Ramos (cell line): Measurements from ENCODE around the gene SERINC3.
"Not testable (repeated sequence)": the region's sequence is repeated elsewhere in the genome, so short reads cannot be mapped to it uniquely, and the experiment has no call there.

Experiments
- in situ Hi-C: fragments of 300-500 bp; cut with MboI; formaldehyde crosslinking; loops from one replicate; pipeline ENCODE4 v1.14.3; 2022; ENCODE audit warnings: low sequenced_read_pairs; ENCODE audit not compliant: unreplicated experiment

Gene SERINC3

DNA sequence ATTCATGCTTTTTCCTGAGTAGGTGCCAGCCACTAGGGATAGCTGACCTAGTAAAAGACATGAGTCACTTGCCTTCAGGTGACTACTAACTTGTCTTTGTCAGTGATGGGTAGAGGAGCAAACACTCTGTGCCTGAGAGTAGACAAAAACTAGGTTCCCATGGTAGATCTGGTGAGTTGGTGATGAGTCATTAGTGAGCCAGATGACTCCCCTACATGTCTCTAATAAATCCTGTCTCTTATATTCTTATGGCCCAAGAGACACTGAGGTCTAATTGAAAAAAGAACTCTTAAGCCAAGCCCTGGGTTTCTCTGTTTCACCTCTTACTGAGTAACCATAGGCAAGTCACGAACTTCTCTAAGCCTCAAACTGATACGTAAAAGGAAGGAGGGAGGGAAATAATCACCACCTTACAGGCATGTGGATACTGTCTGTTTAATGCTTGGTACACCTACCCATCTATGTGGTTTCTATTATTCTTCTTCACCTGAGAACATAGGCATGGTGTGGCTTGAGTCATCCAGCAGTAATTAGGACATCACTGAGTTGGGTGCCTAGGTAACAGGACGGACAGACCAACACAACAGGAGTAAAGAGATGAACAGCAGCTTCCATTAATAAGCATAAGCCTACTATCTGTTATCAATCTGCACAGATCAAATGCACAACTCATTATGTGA, 25.9 kb downstream of the SERINC3 start:
- in situ Hi-C loops: no loop called here

DNA sequence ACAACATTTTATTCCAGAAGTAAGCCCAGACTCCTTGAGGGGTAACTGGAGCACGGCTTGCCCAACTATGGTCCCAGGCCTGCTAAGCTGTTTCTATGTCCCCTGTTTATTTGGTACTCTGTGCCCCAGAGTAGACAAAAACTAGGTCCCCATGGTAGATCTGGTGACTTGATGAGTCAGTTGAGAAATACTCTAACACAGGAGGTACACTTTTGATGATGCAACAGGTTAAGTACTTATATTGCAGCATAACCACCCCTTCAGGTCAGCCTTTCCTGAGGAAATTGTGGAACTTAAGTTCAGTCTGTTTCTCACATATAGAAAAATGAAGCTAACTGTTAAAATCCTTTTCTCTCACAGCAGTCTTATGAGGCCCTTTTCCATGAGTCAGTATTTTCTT, 26.6 kb downstream of the SERINC3 start:
- in situ Hi-C loops: no loop called here

DNA sequence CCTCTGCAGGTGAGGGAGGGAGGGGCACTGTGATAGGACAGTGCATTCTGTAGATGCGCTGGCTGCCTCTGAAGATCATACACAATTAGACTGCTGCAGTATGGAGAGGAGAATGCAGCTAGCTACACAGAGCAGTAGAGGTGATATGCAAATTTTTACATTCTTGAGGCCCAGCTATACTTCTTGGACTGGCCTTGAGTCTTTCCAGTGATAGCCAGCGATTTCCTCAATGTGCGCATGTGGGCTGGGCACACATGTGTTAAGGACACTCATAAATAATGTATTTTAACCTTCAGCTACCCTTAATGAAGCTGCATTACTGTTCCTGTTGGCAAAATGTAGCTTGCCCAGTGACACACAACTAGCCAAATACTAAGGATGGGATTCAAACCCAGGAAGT, 27.2 kb downstream of the SERINC3 start:
- in situ Hi-C loops: no loop called here

DNA sequence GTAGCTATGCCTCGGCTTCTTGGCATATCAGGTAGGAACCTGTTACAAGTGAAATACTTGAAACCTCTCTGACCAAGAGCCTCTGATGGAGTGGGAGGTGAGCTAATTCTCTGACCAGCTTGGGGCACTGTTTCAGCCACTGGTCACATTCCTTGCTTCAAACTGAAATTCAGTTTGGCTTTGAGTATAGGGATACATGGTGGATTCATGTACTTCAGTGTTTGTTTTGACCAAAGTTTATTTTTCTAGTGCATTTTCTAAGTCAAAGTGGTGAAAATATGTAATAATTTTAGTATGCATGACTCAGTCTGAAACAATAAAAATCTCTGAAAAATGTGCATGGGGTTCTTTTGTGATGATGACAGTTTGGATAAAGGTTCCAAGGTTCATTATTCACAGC, 27.6 kb downstream of the SERINC3 start:
- in situ Hi-C loops: no loop called here

DNA sequence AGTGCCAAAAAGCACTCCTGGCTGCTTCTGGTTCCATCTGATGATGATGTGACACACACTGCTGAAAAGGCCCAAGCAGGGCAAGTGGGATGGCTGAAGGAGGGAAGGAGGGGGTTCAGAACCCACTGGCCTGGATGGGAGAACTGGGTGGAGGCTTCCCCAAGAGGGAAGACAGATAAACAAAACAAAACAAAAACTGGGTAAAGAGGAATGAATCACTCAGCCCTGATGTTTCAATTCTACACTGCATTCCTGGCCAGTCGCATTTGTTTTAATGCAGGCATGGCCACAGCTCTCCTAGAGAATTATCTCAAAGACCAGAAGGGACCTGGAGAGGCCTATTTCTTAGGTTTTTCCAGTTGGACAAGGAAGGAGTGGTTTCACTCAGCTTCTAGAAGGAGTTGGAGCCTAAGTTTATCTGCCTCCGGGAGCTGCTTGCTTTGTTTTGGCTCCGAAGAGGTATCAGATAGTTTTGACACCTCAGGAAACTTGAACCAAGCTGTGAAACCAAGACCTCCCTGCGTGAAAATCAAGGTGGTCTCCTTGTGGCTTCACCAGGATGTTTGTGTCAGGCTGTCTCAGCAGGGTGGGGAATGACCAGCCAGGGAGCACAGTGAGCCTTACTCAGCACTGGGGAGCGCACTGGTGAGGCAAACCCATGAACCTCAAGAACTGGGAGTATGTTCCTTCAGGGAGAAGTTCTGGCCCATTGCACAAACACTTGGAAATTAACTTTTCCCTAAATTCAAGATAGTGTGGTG, 30.1 kb downstream of the SERINC3 start:
- in situ Hi-C loops: no loop called here

DNA sequence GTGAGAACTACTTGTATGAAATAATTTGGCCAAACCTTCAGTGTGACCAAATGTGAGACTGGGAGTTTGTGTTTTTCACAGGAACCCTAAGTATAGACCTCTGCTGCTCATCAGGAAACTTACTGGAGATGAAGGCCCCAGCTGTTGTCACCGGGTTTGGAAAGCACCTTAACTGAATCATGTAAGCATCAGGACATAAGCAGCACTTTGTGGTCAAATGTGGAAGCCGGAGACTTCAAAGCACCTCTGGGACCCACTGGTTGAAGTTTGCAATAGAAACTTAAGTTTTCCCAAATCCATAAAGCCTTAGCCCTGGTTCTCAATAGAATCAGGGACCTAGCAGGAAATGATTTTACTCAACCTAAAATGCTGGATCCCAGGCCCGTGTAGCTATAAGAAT, 31.9 kb downstream of the SERINC3 start:
- in situ Hi-C loops: no loop called here

DNA sequence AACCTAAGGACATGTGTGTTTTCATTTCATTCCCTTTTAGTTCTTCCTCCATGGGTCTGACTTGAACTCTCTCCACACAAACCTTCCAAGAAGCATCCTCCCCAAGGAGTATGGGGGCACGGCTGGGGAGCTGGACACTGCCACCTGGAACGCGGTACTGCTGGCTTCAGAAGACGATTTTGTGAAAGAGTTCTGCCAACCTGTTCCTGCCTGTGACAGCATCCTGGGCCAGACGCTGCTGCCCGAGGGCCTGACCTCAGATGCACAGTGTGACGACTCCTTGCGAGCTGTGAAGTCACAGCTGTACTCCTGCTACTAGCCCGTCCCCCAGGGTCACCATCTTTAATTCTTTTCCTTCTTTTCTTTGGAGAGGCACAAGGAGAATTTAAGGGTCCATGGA, 32.6 kb downstream of the SERINC3 start:
- in situ Hi-C loops: no loop called here

DNA sequence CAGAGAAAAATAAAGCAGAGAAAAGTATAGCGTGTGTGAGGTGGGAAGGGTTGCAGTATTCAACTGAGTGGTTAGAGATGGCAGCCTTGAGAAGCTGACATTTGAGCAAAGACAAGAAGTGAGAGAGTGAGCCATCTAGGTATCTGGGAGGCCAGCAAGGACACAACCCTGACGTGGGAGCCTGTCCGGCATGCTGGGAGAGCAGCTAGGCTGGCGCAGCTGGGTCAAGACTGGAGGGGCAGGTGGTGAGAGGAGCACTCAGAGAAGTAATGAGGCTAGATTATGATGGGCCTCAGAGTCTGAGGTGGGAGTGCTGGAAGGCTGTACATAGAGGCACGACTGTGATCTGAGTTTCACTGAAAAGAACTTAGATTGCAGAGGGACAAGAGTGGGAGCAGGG, 33.3 kb downstream of the SERINC3 start:
- in situ Hi-C loops: no loop called here

DNA sequence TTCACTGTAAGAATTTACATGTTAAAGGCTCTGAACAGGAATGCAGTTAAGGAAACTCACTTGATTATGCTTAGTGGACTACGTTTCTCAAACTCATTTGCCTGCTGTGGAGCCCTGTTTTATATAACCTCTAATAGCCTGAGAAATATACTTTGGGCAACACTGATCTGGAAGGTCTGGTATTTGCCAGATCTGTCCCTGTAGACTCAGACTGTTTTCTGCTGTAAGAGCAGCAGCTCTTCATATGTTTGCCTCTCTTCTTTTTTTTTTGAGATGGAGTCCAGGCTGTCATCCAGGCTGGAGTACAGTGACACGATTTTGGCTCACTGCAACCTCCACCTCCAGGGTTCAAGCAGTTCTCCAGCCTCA, 36.1 kb downstream of the SERINC3 start:
- in situ Hi-C loops: no loop called here

DNA sequence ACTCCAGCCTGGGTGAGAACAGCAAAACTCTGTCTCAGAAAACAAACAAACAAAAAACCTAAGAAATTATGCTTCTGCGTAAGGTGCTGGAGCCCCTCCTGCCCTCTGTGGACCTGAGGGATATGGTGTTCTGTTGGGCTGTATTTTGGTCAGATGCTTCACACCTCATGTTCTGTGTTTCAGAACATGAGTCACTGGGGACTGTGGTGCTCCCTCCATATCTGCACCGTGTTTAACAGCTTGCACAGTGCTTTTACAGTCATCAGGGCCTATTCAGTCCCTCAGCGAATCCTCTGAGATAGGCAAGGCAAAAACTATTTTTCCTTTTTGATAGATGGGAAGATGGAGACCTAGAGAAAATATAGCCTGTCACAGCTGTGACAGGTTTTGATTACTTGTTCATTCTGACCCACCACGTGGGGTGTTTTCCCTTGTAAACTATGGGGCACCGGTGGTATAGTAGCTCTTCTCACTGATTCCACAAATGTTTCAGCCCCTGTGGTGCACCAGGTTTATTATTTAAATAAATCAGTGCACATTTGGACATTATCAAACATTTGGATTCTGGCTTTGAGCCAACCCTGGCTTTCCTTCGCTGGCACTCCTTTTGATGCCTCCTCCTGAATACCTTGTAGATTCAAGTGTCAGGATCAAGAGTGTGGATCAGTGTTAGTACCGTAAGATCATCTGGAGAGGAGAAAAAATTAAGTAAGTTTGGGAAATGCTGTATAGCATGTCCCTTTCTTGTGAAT, 36.6 kb downstream of the SERINC3 start:
- in situ Hi-C loops: no loop called here

DNA sequence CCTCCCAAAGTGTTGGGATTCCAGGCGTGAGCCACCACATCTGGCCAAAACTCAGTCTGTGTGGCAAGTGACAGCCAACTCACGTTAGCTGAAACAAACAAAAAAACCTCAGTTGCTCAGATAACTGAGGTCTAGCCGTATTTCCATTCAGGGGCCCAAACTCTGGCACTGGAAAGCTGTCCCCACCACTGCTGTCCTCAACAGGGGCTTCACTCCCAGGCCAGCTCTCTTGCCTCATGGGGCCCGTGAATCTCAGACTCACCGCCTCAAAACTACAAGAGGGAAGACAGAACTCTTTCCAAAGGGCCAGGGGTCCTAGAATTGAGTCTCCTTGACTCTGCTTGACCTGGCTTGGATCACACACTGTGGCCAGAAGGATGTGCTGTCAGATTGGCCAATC, 38.8 kb downstream of the SERINC3 start:
- in situ Hi-C loops: no loop called here

DNA sequence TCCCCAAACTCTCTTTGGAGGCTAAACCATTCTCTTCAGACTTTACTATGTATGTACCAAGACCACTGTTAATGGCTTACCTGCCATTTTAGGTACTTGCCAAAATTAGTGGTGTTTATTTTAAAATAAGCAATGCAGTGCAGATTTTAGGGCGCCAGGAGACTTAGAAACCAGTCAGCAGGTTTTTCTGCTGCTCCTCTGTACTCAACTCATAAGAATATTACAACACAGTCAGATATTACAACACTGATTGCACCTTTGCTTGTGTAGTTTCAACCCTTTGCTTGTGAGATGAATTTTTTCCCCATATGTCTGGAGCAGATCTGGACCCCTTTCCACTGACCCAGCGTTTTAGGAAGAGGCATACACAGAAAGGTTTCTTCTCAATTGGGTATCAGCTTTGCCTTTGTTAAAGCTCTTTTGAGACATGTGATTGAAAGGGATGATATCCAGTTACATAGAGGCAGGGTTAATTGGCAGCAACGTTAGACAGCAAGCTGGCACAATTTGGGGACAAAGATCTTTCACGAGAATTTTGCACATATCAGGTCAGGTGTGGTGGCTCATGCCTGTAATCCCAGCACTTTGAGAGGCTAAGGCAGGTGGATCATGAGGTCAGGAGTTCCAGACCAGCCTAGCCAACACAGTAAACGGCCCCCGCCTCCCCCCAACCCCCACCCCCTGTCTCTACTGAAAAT, 40.0 kb downstream of the SERINC3 start:
- in situ Hi-C loops: no loop called here

DNA sequence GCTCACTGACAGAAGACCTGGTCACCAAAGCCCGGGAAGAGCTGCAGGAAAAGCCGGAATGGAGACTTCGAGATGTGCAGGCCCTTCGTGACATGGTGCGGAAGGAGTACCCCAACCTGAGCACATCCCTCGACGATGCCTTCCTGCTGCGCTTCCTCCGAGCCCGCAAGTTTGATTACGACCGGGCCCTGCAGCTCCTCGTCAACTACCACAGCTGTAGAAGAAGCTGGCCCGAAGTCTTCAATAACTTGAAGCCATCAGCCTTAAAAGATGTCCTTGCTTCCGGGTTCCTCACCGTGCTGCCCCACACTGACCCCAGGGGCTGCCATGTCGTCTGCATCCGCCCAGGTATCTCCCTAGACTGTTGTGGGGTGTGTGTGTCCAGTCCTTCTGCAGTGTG, 41.8 kb downstream of the SERINC3 start:
- in situ Hi-C loops: no loop called here

DNA sequence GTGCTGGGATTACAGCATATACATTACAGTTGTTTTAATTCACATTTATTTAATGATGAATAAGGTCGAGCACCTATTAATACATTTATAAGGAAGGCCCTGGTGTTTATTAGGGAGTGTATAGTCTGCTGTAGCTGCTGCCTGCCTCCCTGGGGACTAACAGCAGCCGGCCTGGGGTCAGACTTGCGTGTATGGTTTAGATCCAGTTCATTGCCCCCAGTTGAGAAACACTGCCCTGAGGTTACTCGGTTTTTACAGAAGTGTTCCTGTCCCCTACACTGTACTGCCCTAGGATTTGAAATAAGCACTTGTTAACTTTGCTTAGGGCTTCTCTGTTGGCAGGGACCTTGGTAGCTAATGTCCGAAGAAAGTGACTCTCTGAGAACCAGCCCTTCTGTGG, 42.2 kb downstream of the SERINC3 start:
- in situ Hi-C loops: no loop called here

DNA sequence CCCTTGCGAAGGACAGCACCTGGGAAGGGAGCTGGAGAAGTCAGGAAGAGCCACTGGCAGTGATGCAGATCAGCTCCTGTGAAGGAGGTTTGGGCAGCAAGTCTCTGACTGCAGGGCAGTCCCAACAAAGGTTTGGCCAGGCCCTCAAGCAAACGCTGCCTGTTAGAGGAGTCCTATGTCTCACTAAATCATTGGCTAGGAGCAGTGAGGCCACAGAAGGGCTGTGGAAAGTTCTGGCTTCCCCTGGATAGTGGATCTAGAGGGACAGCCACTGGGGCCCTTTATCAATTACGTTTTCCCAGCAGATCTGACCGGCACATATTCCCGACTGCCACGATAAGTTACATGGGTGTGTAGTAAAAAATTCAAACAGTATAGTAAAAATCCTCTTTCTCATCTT, 43.7 kb downstream of the SERINC3 start:
- in situ Hi-C loops: no loop called here

DNA sequence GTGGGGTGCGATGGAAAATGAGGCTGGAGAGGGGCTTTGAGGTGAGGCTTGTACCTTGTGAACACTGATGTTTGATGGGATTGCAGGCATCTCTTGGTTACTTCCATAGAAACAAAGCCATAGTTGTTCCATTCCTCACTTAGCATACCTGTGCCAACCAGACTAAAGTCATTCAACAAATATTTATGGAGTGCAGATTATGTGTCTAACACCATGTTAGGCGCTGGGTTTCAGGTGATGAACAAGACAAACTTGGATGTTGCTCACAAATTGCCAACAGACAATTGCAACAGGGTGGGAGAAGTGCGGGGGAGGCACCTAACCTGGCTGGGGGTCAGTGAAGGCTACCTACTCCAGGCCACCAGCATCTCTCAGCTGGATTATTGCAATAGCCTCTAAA, 44.7 kb downstream of the SERINC3 start:
- in situ Hi-C loops: no loop called here

DNA sequence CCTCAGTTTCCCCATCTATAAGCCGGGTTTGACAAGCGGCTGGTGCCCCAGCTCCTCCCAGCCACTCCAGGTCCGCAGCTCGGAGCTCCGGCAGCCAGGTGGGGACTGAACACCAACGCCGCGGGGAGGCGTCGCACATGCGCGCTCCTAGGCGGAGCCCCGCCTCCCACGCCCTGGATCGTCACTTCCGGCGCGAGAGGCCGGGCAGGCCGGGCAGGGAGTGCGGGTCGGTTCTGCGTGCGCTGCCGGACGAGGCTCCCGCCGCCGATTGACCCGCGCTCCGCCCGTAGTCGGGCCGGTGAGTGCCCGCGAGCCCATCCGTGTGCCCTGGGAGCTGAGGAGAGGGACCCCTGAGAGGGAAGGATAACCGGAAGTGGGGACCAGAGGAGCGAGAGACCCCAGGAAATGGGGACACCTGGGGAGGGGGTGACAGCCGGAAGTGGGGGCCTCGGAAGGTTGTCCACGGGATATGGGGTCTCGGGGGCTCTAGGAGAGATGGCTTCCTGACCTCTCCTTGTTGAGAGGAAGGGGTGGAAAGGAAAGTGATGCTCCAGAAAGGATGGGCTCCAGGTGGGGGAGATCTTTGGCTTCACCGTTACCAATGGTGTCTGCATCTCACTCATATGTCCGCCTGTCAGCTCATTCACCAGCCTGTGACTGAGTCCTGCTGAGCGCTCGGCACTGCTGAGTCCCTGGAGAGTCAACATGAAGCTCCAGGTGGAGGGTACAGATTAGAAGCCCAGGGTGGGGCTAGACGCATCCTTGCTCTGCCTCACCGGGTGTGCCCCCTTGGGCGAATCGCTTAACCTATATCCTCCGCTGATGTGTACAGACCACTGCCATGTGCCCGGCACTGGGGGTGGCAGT, 45.9 kb downstream of the SERINC3 start, which contains the start of gene TTPAL:
TSS of gene TTPAL (plus strand) at position 181 of the 867 bp plus-strand sequence. CDS start 4,126 bp downstream, outside the sequence.
- in situ Hi-C loops: no loop called here

DNA sequence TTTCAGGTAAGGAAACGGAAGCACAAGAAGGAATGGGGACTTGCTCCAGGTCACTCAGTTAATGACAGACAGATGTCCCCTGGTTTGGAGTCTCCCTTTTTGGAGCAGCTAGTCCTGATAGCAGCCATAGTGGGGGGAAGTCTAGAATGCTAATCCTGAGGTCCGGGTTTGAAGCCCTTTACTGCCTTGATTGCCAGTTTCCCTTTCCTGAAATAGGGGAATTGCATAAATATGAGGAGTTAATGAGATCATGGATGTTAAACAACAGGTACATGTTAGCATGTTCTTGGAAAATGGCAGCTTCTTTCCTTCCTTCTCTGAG, 46.5 kb downstream of the SERINC3 start:
- in situ Hi-C loops: no loop called here

DNA sequence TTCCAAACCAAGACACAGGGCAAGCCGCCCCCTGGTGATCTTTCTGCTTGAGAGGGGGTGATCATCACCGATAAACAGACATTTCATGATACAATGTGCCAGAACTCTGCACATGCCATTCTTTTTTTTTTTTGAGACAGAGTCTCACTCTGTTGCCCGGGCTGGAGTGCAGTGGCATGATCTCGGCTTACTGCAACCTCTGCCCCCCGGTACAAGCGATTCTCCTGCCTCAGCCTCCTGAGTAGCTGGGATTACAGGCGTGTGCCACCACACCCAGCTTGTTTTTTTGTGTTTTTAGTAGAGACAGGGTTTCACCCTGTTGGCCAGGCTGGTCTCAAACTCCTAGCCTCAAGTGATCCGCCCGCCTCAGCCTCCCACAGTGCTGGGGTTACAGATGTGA, 49.6 kb downstream of the SERINC3 start:
- in situ Hi-C loops: not testable (repeated sequence)

DNA sequence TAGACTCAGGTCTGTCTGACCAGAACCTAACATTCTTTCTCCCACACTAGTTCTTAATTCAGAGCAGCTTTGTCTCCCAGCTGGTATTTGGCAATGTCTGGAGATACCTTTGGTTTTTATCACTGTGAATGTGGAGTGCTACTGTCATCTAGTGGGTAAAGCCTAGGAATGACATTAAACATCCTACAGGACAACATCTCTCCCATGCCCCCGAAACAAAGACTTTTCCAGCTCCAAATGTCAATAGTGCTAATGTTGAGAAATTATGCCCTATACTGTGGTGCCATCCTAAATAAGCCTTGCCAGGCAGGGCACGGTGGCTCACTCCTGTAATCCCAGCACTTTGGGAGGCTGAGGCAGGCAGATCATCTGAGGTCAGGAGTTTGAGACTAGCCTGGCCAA, 50.4 kb downstream of the SERINC3 start:
- in situ Hi-C loops: no loop called here
